ENCODE measurements around the gene GABBR2. TPM values are rescaled to one million over a fixed set of nuclear protein-coding genes. Genes with fewer than 3 reads are reported as not detected.

Gene GABBR2
- total RNA-seq, 1 experiment from 2014 or later, result 6.3 TPM

DNA sequence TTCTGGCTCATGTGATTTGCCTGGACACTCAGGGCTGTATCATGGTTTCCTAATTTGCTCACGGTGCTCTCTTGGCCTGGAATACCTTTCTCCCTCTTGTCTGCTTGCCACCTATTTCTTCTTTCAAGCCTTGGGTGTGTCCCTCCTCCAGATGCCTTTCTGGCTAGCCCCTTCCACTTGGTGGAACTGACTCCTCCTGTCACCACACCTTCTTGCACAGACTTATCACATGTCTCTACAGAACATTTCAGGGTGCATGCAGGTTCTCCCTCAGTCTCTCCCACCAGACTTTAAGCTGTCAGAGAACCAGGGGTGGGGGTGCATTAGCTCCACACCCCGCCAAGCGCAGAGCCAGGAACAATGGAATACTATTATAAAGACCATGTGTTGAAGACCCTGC lies 455.2 kb downstream of the GABBR2 start:
- in situ Hi-C loops (cut with HindIII; ENCODE audit: low pct_unique_long_range_greater_than_20kb, low sequenced_read_pairs), result no loop called here
- Histone ChIP-seq H3K27ac (ENCODE audit: low read length) (no peak overlapping the region), H3K36me3 (ENCODE audit: control insufficient read depth, insufficient read depth, low read length) (no peaks in the 10 kb centered on the region; the same call in 1 of the 2 replicates), H3K9me3 (ENCODE audit: control insufficient read depth, insufficient read depth, low read depth, low read length) (no peaks in the 10 kb centered on the region), H3K4me1 (ENCODE audit: control insufficient read depth, insufficient read depth, low read length) (peaks cover 20% of the 10 kb centered on the region), H3K4me3 (ENCODE audit: low read depth in 2 of 2, low read length in 2 of 2) (no peak overlapping the region), H3K27me3 (ENCODE audit: control insufficient read depth, insufficient read depth, low read length) (no peaks in the 10 kb centered on the region)
- intact Hi-C loops (cut with micrococcal nuclease; ENCODE audit: unreplicated experiment), result no loop called here
- no TSS peak for BruUV-seq (replicated peaks)
- ChIA-PET CTCF (no interaction called here), POLR2A (no interaction called here)
- ATAC-seq (no peak), DNase-seq (ENCODE audit: low read depth, low spot score) (no peak)
- TF ChIP-seq, protein P1, sequence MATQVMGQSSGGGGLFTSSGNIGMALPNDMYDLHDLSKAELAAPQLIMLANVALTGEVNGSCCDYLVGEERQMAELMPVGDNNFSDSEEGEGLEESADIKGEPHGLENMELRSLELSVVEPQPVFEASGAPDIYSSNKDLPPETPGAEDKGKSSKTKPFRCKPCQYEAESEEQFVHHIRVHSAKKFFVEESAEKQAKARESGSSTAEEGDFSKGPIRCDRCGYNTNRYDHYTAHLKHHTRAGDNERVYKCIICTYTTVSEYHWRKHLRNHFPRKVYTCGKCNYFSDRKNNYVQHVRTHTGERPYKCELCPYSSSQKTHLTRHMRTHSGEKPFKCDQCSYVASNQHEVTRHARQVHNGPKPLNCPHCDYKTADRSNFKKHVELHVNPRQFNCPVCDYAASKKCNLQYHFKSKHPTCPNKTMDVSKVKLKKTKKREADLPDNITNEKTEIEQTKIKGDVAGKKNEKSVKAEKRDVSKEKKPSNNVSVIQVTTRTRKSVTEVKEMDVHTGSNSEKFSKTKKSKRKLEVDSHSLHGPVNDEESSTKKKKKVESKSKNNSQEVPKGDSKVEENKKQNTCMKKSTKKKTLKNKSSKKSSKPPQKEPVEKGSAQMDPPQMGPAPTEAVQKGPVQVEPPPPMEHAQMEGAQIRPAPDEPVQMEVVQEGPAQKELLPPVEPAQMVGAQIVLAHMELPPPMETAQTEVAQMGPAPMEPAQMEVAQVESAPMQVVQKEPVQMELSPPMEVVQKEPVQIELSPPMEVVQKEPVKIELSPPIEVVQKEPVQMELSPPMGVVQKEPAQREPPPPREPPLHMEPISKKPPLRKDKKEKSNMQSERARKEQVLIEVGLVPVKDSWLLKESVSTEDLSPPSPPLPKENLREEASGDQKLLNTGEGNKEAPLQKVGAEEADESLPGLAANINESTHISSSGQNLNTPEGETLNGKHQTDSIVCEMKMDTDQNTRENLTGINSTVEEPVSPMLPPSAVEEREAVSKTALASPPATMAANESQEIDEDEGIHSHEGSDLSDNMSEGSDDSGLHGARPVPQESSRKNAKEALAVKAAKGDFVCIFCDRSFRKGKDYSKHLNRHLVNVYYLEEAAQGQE (IDR thresholded peaks at IDR 0.05; ENCODE audit: insufficient read depth in 1 of 2, low read depth in 2 of 2, low read length in 1 of 2), result no peak

DNA sequence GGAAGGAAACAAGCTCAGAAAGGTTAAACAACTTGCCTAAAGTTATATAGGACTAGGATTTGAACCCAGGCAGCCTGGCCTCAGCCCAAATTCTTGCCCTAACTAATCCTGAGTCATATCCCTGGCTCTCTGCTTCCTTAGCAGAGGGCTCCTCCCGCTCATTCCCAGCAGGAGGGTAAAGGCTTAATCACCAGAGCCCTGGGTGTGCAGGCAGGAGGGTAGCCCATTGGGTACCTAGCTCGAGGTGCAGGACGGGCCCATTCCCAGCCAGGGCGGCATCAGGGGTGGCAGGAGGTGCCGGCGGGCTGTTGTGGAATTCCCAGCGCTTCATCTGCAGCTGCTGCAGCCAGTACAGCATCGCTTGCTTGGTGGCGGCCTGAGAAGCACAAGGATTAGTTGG lies 457.2 kb downstream of the GABBR2 start:
- ChIA-PET CTCF (no interaction called here), POLR2A (no interaction called here)
- Histone ChIP-seq H3K27me3 (ENCODE audit: control insufficient read depth, insufficient read depth, low read length) (no peaks in the 10 kb centered on the region), H3K4me3 (ENCODE audit: low read depth in 2 of 2, low read length in 2 of 2) (no peak overlapping the region), H3K9me3 (ENCODE audit: control insufficient read depth, insufficient read depth, low read depth, low read length) (no peaks in the 10 kb centered on the region), H3K36me3 (ENCODE audit: control insufficient read depth, insufficient read depth, low read length) (no peaks in the 10 kb centered on the region; the same call in 1 of the 2 replicates), H3K4me1 (ENCODE audit: control insufficient read depth, insufficient read depth, low read length) (peaks cover 17% of the 10 kb centered on the region; the same call in 1 of the 2 replicates), H3K27ac (ENCODE audit: low read length) (no peak overlapping the region)
- intact Hi-C loops (cut with micrococcal nuclease; ENCODE audit: unreplicated experiment), result no loop called here
- DNase-seq (ENCODE audit: low read depth, low spot score) (no peak), ATAC-seq (peak; percentile 59)
- BruUV-seq (replicated peaks), result no TSS peak
- in situ Hi-C loops (cut with HindIII; ENCODE audit: low pct_unique_long_range_greater_than_20kb, low sequenced_read_pairs), result no loop called here
- TF ChIP-seq, protein P1 (IDR thresholded peaks at IDR 0.05; ENCODE audit: insufficient read depth in 1 of 2, low read depth in 2 of 2, low read length in 1 of 2), result no peak
- TF ChIP-seq CTCF (IDR thresholded peaks at IDR 0.05) (no peak), TCF7L2 (IDR thresholded peaks at IDR 0.05; ENCODE audit: low read depth, low read length) (no peak), SIN3A (IDR thresholded peaks at IDR 0.05; ENCODE audit: borderline replicate concordance, insufficient read depth, low read depth, low read length) (no peak), POLR2AphosphoS5 (IDR thresholded peaks at IDR 0.05; ENCODE audit: low read depth, low read length) (no peak)
